LNCaP clone FGC (cell line): ENCODE measurements around the gene NOTCH4.
"Not testable (repeated sequence)": the region's sequence is repeated elsewhere in the genome, so short reads cannot be mapped to it uniquely, and the experiment has no call there.

ENCODE experiments used
- DNase-seq: peaks from one replicate; pipeline ENCODE4 v3.0.0-alpha.2; 2011; ENCODE audit warnings: low read depth
- H3K4me3 ChIP-seq: 2 replicates; pipeline ENCODE4 v1.5.1; 2011; ENCODE audit warnings: mild to moderate bottlenecking, low read depth, low read length, control low read depth
- CTCF ChIP-seq: IDR thresholded peaks from 2 replicates; pipeline ENCODE4 v1.5.1; 2012; ENCODE audit warnings: mild to moderate bottlenecking; ENCODE audit not compliant: control insufficient read depth, insufficient read depth; ENCODE audit errors: extremely low read depth

Gene NOTCH4

GRCh38 chr6:32194388-32194787, 29.5 kb downstream of the NOTCH4 start:
- no peak for DNase-seq
- no peak for TF ChIP-seq CTCF
- H3K4me3 ChIP-seq = no peak overlapping the region

- not testable (repeated sequence) for H3K4me3 ChIP-seq, DNase-seq
Measured at GRCh38 chr6:32193096-32193495, 30.8 kb downstream of the NOTCH4 start.

- TF ChIP-seq CTCF = no peak
- no peak for DNase-seq
- no peak within 1 kb of the TSS for H3K4me3 ChIP-seq
Measured at GRCh38 chr6:32192608-32193039, 31.2 kb downstream of the NOTCH4 start, which contains the start of gene GPSM3. Gene GPSM3, minus strand, starts transcription at chr6:32192643. Its CDS starts 130 bp downstream, at chr6:32192513.

- H3K4me3 ChIP-seq = no peak overlapping the region
Measured at GRCh38 chr6:32191696-32192607, 31.9 kb downstream of the NOTCH4 start.

GRCh38 chr6:32190911-32191677, 32.8 kb downstream of the NOTCH4 start:
- H3K4me3 ChIP-seq = peak overlapping the region; percentile 76
- no peak for DNase-seq
- no peak for TF ChIP-seq CTCF

More at GRCh38 chr6:32191696-32192607, 31.9 kb downstream of the NOTCH4 start:
- no peak for TF ChIP-seq CTCF
- DNase-seq = no peak

GRCh38 chr6:32190054-32190851, 33.6 kb downstream of the NOTCH4 start, which contains the start of gene PBX2:
Gene PBX2, minus strand, starts transcription at chr6:32190202. Its CDS starts 287 bp downstream, at chr6:32189915.
- peak; percentile 62 for DNase-seq
- TF ChIP-seq CTCF = no peak
- H3K4me3 ChIP-seq = peak within 1 kb of the TSS; percentile 76
